Measurements from ENCODE around the gene LRRC71.
A peak's percentile ranks its signal among the peaks of the same experiment; 100 is the strongest.

LRRC71 gene

DNA sequence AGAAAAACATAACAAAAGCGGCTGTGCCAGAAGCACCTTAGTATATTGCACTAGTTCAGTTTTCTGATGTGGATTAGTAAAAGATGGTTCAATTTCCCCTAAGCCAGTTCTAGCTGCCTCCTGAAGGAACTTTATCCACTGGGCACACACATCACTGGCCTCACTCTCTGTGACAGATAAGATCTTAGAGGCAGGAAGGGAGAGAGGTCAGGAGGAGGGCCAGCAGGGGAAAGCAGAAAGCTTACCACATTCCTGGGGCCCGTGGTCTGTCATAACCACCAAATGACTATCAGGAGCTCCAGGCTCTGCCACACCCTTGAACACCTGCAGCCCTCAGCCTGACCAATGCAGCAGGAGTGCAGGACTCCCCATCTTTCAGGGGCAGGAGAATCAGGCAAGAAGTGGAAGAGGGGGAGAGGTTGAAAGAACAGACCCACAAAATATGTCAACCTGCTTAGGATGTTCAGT is 37.8 kb downstream of the LRRC71 start:
- in situ Hi-C loops (cut with HindIII; ENCODE audit: low pct_ligation_motif_present, low pct_unique_long_range_greater_than_20kb, low sequenced_read_pairs), result no loop called here
- DNase-seq, result no peak

DNA sequence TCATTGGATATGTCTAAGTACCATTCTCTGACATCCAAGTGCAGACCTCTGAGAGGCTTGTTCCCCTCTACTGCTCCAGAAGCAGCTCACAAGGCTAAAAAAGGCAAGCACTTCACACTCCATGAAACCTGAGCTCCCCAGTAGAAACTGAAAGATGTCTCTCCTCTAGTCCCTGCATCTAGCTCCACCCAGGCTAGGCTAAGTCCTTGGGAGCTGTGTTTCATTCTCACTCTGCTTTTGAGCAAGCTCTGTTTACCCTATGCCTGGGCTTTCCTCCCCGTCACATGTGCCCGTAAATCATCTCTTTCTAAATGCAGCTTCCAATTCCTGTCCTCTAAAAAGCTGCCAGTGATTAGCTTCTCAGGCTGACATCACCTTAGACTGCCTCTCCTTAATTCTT is 39.0 kb downstream of the LRRC71 start:
- no peak for DNase-seq
- in situ Hi-C loops (cut with HindIII; ENCODE audit: low pct_ligation_motif_present, low pct_unique_long_range_greater_than_20kb, low sequenced_read_pairs), result no loop called here

GRCh38 chr1:156959925-156960324 is 39.5 kb downstream of the LRRC71 start:
- in situ Hi-C loops (cut with HindIII; ENCODE audit: low pct_ligation_motif_present, low pct_unique_long_range_greater_than_20kb, low sequenced_read_pairs), result no loop called here
- no peak for DNase-seq

- peak; percentile 35 for DNase-seq
- in situ Hi-C loops (cut with HindIII; ENCODE audit: low pct_ligation_motif_present, low pct_unique_long_range_greater_than_20kb, low sequenced_read_pairs), result no loop called here
Measured at GRCh38 chr1:156961709-156962108, 41.3 kb downstream of the LRRC71 start.

GRCh38 chr1:156963621-156964020 is 43.2 kb downstream of the LRRC71 start:
- in situ Hi-C loops (cut with HindIII; ENCODE audit: low pct_ligation_motif_present, low pct_unique_long_range_greater_than_20kb, low sequenced_read_pairs), result no loop called here
- DNase-seq, result no peak

- in situ Hi-C loops (cut with HindIII; ENCODE audit: low pct_ligation_motif_present, low pct_unique_long_range_greater_than_20kb, low sequenced_read_pairs), result no loop called here
- no peak for DNase-seq
Measured at GRCh38 chr1:156964441-156964840, 44.0 kb downstream of the LRRC71 start.

DNA sequence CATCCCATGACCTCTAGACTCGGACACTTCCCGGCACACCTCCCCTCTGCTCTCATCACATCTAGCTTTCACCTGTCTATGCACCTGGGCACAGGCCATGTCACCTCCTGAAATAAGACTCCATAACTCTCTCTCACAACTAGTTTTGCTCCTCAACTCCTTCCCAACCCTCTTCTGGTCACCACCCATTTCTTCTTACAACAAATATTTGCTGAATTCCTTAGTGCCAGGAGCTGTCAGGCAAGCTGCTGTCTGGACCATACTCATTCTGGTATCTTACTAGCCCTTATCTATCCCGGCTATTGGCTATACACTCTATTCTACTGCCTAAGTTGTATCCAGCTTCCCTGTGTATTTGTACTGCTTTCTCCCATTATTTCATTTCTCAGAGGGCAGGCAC is 49.1 kb downstream of the LRRC71 start:
- in situ Hi-C loops (cut with HindIII; ENCODE audit: low pct_ligation_motif_present, low pct_unique_long_range_greater_than_20kb, low sequenced_read_pairs), result no loop called here
- no peak for DNase-seq

DNA sequence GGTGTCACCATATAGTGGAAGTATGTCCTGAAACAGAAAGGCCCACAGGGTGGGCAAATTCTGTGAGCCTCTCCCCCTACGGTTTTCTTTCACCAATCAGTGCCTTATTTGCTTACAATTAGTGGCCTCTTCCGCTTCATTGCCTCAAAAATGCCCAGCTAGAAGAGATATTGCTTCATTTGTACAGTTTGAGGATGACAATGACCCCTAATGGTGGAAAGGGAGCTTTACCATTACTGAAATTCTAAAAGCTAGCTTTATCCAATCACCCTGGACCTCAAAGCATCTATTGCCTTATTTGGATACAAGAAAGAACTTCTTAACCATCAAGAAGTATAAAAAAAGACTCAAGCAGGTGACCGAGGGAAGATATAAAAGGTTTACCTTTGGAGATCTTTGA is 49.6 kb downstream of the LRRC71 start:
- in situ Hi-C loops (cut with HindIII; ENCODE audit: low pct_ligation_motif_present, low pct_unique_long_range_greater_than_20kb, low sequenced_read_pairs), result no loop called here
- DNase-seq, result no peak

DNA sequence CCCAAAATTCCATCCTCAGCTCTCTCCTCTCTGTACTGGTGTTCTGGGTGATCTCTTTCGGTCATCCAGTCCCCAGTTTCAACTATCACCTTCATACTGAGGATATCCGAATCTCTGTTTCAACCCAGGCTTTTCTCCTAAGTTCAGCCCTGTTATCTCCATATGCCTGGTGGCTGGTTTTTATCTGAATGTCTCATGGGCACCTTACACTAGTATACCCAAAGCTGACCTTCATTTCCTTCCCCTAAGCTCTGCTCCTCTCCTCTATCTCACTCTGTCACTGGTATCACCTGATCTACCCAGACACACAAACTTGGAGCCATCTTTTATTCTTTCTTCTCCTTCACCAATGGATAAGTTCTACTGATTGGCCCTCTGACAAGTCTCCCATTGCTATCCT is 53.0 kb downstream of the LRRC71 start:
- in situ Hi-C loops (cut with HindIII; ENCODE audit: low pct_ligation_motif_present, low pct_unique_long_range_greater_than_20kb, low sequenced_read_pairs), result no loop called here
- DNase-seq, result no peak

GRCh38 chr1:156975084-156975483 is 54.7 kb downstream of the LRRC71 start:
- in situ Hi-C loops (cut with HindIII; ENCODE audit: low pct_ligation_motif_present, low pct_unique_long_range_greater_than_20kb, low sequenced_read_pairs), result no loop called here
- no peak for DNase-seq

DNA sequence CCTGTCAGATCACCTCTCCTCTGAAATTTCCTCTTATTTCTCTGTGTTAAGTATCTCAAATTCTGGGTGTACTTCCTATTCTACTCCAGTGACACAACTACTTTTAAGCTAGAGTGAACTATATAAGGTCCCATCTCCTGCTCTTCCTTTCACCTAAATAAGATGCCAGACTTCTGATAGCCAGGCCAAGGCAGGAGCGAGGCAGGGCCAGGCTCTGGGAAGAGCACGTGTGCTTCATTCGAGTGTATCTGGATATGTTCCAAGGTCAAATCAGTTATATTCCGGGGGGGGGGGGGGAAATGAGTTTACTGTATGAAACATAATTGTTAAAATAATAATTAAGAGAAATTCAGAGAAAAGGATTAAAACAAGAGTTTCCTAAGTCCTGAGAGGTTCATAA is 60.1 kb downstream of the LRRC71 start:
- in situ Hi-C loops (cut with HindIII; ENCODE audit: low pct_ligation_motif_present, low pct_unique_long_range_greater_than_20kb, low sequenced_read_pairs), result no loop called here
- DNase-seq, result no peak

Data from ACHN (cell line).